ENCODE results near the gene SLC25A6.

SLC25A6 gene

GRCh38 chrX:1390621-1391369 lies 1.1 kb downstream of the SLC25A6 start:
- H3K4me1 ChIP-seq (ENCODE audit: control insufficient read depth, insufficient read depth, low read length, poor library complexity, severe bottlenecking): peaks cover 24% of the 10 kb centered on the region
- no peaks in the 10 kb centered on the region for H3K27me3 ChIP-seq (replicated peaks; ENCODE audit: control insufficient read depth, insufficient read depth, low read length, poor library complexity, severe bottlenecking)
- no peaks in the 10 kb centered on the region for H3K9me3 ChIP-seq (ENCODE audit: control insufficient read depth, low read length)
- DNase-seq: peak in 1 of 3 donors; percentile 6
- peaks cover 44% of the 10 kb centered on the region for H3K36me3 ChIP-seq (ENCODE audit: control insufficient read depth, insufficient read depth, low read length)
- H3K27ac ChIP-seq (ENCODE audit: insufficient read depth, low read length, poor library complexity, severe bottlenecking): peak overlapping the region; percentile 96
- peak overlapping the region; percentile 99 for H3K4me3 ChIP-seq (ENCODE audit: insufficient read depth, low read depth, low read length, poor library complexity, severe bottlenecking)

DNA sequence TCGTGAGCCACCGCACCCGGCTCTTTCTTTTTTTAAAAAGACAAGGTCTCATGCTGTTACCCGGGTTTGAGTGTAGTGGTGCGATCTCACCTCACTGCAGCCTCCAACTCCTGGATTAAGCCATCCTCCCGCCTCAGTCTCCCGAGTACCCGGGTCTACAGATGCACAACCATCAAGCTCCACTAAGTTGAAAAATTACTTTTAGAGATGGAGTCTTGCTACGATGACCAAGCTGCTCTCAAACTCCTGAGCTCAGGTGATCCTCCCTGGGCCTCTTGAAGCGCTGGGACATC lies 2.0 kb downstream of the SLC25A6 start:
- Histone ChIP-seq H3K9me3 (ENCODE audit: control insufficient read depth, low read length) (no peaks in the 10 kb centered on the region), H3K4me1 (ENCODE audit: control insufficient read depth, insufficient read depth, low read length, poor library complexity, severe bottlenecking) (peaks cover 24% of the 10 kb centered on the region), H3K27me3 (replicated peaks; ENCODE audit: control insufficient read depth, insufficient read depth, low read length, poor library complexity, severe bottlenecking) (no peaks in the 10 kb centered on the region), H3K4me3 (ENCODE audit: insufficient read depth, low read depth, low read length, poor library complexity, severe bottlenecking) (no peak overlapping the region), H3K27ac (ENCODE audit: insufficient read depth, low read length, poor library complexity, severe bottlenecking) (no peak overlapping the region), H3K36me3 (ENCODE audit: control insufficient read depth, insufficient read depth, low read length) (peaks cover 53% of the 10 kb centered on the region)
- no peak for DNase-seq

- Histone ChIP-seq H3K9me3 (ENCODE audit: control insufficient read depth, low read length) (no peaks in the 10 kb centered on the region), H3K36me3 (ENCODE audit: control insufficient read depth, insufficient read depth, low read length) (peaks cover 57% of the 10 kb centered on the region), H3K4me3 (ENCODE audit: insufficient read depth, low read depth, low read length, poor library complexity, severe bottlenecking) (no peak overlapping the region), H3K4me1 (ENCODE audit: control insufficient read depth, insufficient read depth, low read length, poor library complexity, severe bottlenecking) (peaks cover 24% of the 10 kb centered on the region), H3K27me3 (replicated peaks; ENCODE audit: control insufficient read depth, insufficient read depth, low read length, poor library complexity, severe bottlenecking) (no peaks in the 10 kb centered on the region), H3K27ac (ENCODE audit: insufficient read depth, low read length, poor library complexity, severe bottlenecking) (no peak overlapping the region)
- no peak for DNase-seq
Observed at GRCh38 chrX:1389181-1389992, 2.5 kb downstream of the SLC25A6 start.

GRCh38 chrX:1388651-1389050 lies 3.3 kb downstream of the SLC25A6 start:
- Histone ChIP-seq H3K27me3 (replicated peaks; ENCODE audit: control insufficient read depth, insufficient read depth, low read length, poor library complexity, severe bottlenecking) (no peaks in the 10 kb centered on the region), H3K4me1 (ENCODE audit: control insufficient read depth, insufficient read depth, low read length, poor library complexity, severe bottlenecking) (peaks cover 24% of the 10 kb centered on the region), H3K27ac (ENCODE audit: insufficient read depth, low read length, poor library complexity, severe bottlenecking) (no peak overlapping the region), H3K4me3 (ENCODE audit: insufficient read depth, low read depth, low read length, poor library complexity, severe bottlenecking) (no peak overlapping the region), H3K36me3 (ENCODE audit: control insufficient read depth, insufficient read depth, low read length) (peaks cover 57% of the 10 kb centered on the region), H3K9me3 (ENCODE audit: control insufficient read depth, low read length) (no peaks in the 10 kb centered on the region)
- no peak for DNase-seq

- no peak overlapping the region for H3K27ac ChIP-seq (ENCODE audit: insufficient read depth, low read length, poor library complexity, severe bottlenecking)
- peaks cover 57% of the 10 kb centered on the region for H3K36me3 ChIP-seq (ENCODE audit: control insufficient read depth, insufficient read depth, low read length)
Observed at GRCh38 chrX:1387141-1387776, 4.7 kb downstream of the SLC25A6 start.

DNA sequence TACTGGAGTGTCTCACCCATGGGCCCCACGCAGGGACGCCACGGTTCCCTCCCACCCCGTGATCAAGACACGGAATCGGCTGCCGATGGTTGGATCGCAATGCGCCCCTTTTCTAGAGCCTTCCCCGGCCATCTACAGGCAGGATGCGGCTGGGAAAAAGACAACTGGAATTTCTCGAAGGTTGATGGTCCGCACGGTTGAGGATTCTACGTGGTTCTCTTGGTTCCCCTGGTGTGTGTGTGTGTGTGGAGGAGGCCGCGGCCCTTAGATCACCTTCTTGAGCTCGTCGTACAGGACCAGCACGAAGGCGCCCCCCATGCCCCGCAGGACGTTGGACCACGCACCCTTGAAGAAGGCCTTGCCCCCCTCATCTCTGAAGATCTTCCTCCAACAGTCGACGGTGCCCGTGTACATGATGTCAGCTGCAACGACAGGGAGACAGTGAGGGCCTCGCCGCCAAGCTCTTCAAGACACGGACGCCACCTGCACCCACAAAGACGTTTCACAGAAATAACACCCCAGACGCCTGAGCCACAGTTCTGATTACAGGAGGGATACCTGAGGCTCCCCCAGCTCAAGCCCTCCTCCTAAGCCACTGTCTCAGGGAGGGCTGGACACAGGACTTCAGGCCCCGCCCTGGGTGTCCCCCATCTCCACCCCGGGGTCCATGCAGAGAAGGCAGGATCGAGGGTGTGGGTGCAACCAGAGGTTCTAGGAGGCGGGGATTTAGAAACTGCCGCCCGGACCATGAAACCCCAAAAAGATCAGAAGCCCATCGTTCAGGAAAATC lies 5.4 kb downstream of the SLC25A6 start:
- Histone ChIP-seq H3K4me1 (ENCODE audit: control insufficient read depth, insufficient read depth, low read length, poor library complexity, severe bottlenecking) (peaks cover 24% of the 10 kb centered on the region), H3K36me3 (ENCODE audit: control insufficient read depth, insufficient read depth, low read length) (peaks cover 57% of the 10 kb centered on the region), H3K4me3 (ENCODE audit: insufficient read depth, low read depth, low read length, poor library complexity, severe bottlenecking) (no peak overlapping the region), H3K9me3 (ENCODE audit: control insufficient read depth, low read length) (no peaks in the 10 kb centered on the region), H3K27me3 (replicated peaks; ENCODE audit: control insufficient read depth, insufficient read depth, low read length, poor library complexity, severe bottlenecking) (no peaks in the 10 kb centered on the region), H3K27ac (ENCODE audit: insufficient read depth, low read length, poor library complexity, severe bottlenecking) (no peak overlapping the region)
- DNase-seq: no peak

More at GRCh38 chrX:1387141-1387776, 4.7 kb downstream of the SLC25A6 start:
- Histone ChIP-seq H3K4me3 (ENCODE audit: insufficient read depth, low read depth, low read length, poor library complexity, severe bottlenecking) (no peak overlapping the region), H3K4me1 (ENCODE audit: control insufficient read depth, insufficient read depth, low read length, poor library complexity, severe bottlenecking) (peaks cover 24% of the 10 kb centered on the region), H3K27me3 (replicated peaks; ENCODE audit: control insufficient read depth, insufficient read depth, low read length, poor library complexity, severe bottlenecking) (no peaks in the 10 kb centered on the region), H3K9me3 (ENCODE audit: control insufficient read depth, low read length) (no peaks in the 10 kb centered on the region)
- no peak for DNase-seq

- Histone ChIP-seq H3K4me3 (ENCODE audit: insufficient read depth, low read depth, low read length, poor library complexity, severe bottlenecking) (no peak overlapping the region), H3K27me3 (replicated peaks; ENCODE audit: control insufficient read depth, insufficient read depth, low read length, poor library complexity, severe bottlenecking) (no peaks in the 10 kb centered on the region), H3K36me3 (ENCODE audit: control insufficient read depth, insufficient read depth, low read length) (peaks cover 57% of the 10 kb centered on the region), H3K9me3 (ENCODE audit: control insufficient read depth, low read length) (no peaks in the 10 kb centered on the region), H3K27ac (ENCODE audit: insufficient read depth, low read length, poor library complexity, severe bottlenecking) (no peak overlapping the region), H3K4me1 (ENCODE audit: control insufficient read depth, insufficient read depth, low read length, poor library complexity, severe bottlenecking) (peaks cover 15% of the 10 kb centered on the region)
- DNase-seq: no peak
Observed at GRCh38 chrX:1385253-1386223, 6.4 kb downstream of the SLC25A6 start.

GRCh38 chrX:1384658-1385252 lies 7.2 kb downstream of the SLC25A6 start:
- Histone ChIP-seq H3K36me3 (ENCODE audit: control insufficient read depth, insufficient read depth, low read length) (peaks cover 52% of the 10 kb centered on the region), H3K4me3 (ENCODE audit: insufficient read depth, low read depth, low read length, poor library complexity, severe bottlenecking) (no peak overlapping the region), H3K4me1 (ENCODE audit: control insufficient read depth, insufficient read depth, low read length, poor library complexity, severe bottlenecking) (peaks cover 8% of the 10 kb centered on the region), H3K27me3 (replicated peaks; ENCODE audit: control insufficient read depth, insufficient read depth, low read length, poor library complexity, severe bottlenecking) (no peaks in the 10 kb centered on the region), H3K27ac (ENCODE audit: insufficient read depth, low read length, poor library complexity, severe bottlenecking) (no peak overlapping the region), H3K9me3 (ENCODE audit: control insufficient read depth, low read length) (no peaks in the 10 kb centered on the region)
- no peak for DNase-seq

Data from effector memory CD4-positive, alpha-beta T cell (primary cell).